MM.1S (cell line): ENCODE results near the gene OR51B4.

ENCODE experiments used
- CTCF ChIP-seq: fragments of 300-600 bp; sonication (generic); IDR thresholded peaks from 2 replicates; pipeline ENCODE4 v1.5.1; 2016; ENCODE audit warnings: antibody characterized with exemption, low read length, mixed read lengths
- EZH2 ChIP-seq: fragments of 300-600 bp; sonication (generic); optimal IDR thresholded peaks from 2 replicates; pipeline ENCODE3; 2017; ENCODE audit warnings: low read depth, mild to moderate bottlenecking, antibody characterized with exemption, low read length, mixed read lengths

GRCh38 chr11:5297721-5298323, 3.9 kb downstream of the OR51B4 start:
- TF ChIP-seq CTCF (no peak), EZH2 (no peak)
